AG09319 (cell line): Measurements from ENCODE around the gene AGAP5.

Experiments
- DNase-seq: peaks from one replicate; pipeline ENCODE4 v3.0.0-alpha.2; 2010; ENCODE audit warnings: low read depth; ENCODE audit errors: extremely low read depth
- TF ChIP-seq, protein P1 (sequence below): IDR thresholded peaks from 2 replicates; pipeline ENCODE4 v1.5.1; 2011; ENCODE audit warnings: low read depth, mild to moderate bottlenecking, inconsistent platforms, low read length, moderate library complexity

AGAP5 gene

DNA sequence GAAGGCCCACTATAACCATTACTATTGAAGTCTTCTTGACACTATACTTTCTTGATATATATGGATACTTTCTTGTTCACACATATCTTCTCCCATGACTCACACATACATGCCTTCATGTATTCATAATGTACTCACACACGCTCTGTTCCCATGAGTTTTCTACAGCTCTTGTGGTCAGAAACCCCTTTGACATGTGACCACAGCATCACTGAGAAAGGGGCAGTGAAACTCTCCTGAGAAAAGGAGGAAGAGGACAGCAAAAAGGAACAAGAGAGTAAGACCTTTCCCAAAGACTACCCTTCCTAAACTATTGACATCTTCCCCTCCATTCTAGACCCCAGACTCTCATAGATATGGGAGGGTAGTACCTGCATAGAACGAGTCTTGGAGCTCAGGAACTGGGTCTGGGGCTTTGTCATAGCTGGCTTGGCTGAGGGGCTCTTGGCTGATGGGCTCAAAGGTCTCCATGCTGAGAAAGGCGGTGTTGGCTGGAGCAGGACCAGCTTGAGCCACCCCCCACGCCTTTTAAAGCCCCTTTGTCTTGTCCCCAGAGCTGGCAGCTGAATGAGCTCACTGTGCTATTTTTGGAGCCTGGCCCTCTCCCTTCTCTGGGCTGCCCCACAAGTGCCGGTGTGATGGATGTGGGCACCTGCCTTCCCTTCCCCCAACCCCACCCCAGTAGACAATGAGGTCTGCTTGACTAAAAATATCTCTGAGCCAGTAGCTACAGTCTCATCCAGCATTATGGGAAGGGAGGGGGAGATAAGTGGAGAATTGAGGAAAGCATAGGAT lies 47.2 kb downstream of the AGAP5 start:
- no peak for DNase-seq
- TF ChIP-seq, protein P1, sequence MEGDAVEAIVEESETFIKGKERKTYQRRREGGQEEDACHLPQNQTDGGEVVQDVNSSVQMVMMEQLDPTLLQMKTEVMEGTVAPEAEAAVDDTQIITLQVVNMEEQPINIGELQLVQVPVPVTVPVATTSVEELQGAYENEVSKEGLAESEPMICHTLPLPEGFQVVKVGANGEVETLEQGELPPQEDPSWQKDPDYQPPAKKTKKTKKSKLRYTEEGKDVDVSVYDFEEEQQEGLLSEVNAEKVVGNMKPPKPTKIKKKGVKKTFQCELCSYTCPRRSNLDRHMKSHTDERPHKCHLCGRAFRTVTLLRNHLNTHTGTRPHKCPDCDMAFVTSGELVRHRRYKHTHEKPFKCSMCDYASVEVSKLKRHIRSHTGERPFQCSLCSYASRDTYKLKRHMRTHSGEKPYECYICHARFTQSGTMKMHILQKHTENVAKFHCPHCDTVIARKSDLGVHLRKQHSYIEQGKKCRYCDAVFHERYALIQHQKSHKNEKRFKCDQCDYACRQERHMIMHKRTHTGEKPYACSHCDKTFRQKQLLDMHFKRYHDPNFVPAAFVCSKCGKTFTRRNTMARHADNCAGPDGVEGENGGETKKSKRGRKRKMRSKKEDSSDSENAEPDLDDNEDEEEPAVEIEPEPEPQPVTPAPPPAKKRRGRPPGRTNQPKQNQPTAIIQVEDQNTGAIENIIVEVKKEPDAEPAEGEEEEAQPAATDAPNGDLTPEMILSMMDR, result no peak

DNA sequence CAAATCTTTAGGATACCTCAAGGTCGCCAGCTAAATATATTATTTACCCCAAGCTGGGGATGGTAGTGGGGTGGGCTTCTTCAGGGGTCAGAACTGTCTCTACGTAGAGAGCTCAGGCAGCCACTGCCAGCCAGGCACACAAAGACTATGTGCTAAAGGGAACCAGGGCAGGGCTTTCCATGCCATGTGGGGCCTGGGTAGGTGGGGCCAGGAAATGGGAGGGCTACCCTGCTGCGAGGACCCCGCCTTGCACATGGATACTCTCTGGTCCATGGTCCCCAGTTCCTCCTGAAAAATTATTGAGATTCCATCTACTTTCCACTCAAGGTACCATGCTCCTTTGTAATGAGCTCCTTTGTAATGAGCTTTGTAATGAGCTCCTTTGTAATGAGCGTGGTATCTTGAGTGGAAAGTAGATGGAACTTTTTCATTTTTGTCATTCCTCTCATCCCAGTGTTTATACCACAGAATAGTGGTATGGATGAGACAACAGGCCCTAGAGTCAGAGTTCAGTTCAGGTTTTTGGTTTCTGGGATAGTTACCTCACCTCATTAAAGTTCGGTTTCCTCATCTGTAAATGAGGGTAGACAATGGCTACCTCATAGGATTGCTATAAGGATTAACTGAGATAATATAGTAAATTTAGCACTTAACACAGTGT lies 47.9 kb downstream of the AGAP5 start:
- no peak for DNase-seq

DNA sequence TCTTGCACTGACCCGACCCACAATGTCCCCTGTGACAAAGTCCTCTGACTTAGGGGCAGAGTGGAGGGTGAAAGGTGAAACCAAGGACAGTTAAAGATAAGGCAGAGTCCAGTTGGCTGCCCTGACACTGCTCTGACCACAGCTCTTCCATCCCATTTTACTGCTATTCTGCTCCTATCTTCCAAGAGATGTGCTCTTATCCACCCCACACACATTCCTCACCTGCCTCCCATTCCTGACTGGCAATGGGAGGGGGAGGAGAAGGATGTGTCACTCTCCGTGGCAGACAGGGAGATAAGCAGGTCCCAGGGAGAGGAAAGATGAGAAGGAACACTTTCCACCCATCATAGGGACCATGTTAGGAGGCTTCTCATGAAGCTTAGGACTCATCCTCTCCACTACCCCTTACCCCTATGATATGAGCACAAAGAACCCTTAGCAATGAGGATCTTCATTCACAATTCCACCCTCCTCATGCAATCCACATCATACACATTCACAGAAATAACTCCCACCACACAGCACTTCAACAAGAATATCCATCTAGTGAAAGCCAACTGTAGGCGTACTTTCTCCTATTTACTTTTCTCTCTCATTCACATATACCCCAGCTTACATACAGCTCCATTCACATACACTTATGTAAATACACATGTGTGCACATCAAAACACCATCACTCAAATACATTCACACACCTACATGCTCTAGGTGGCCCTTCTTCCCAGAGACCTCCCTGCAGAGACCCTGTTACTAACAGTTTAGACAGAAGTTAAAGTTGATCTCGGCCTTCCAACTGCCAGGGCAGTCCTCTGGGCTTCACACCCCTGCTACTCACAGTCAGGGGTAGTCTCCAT lies 48.7 kb downstream of the AGAP5 start:
- no peak for DNase-seq

More for the DNA sequence above, 47.9 kb downstream of the AGAP5 start:
- TF ChIP-seq, protein P1, result no peak

DNA sequence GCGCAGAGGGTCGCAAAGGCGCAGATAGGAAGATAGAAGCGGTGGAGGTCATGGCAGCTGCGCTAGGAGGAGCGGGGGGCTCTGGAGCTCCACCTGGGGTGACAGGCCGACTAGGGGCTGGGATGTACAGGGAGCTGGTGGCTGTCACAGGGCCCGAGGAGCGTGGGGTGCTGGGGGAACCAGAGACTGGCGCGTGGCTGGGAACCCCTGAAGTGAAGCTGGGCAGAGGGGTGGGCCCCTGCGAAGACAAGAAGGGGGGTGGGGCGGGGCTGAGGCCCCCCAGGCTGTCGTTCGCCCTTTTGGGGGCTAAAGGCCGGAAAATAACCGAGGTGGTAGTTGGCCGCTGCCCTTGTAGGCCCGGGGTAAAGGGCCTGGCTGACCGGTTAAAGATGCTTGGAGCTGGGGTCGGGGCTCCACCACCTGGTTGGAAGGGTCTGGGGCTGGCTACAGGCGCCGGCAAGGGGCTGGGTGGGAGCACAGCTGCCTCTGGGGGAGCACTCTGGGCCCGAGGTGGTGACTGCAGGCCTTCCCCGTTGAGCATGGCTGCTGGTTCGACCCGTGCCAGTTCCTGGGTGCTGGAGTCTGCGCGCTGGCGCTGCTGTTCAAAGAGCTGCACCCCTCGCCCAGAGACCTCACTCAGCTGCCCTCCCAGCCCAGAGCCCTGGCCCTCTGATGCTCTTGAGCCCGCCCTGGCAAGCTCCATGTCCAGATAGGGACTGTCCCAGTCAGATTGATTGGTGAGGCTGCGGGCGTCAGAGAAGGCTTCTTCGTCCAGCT lies 49.8 kb downstream of the AGAP5 start:
- TF ChIP-seq, protein P1, result no peak
- no peak for DNase-seq

More for the DNA sequence above, 48.7 kb downstream of the AGAP5 start:
- TF ChIP-seq, protein P1, result no peak

DNA sequence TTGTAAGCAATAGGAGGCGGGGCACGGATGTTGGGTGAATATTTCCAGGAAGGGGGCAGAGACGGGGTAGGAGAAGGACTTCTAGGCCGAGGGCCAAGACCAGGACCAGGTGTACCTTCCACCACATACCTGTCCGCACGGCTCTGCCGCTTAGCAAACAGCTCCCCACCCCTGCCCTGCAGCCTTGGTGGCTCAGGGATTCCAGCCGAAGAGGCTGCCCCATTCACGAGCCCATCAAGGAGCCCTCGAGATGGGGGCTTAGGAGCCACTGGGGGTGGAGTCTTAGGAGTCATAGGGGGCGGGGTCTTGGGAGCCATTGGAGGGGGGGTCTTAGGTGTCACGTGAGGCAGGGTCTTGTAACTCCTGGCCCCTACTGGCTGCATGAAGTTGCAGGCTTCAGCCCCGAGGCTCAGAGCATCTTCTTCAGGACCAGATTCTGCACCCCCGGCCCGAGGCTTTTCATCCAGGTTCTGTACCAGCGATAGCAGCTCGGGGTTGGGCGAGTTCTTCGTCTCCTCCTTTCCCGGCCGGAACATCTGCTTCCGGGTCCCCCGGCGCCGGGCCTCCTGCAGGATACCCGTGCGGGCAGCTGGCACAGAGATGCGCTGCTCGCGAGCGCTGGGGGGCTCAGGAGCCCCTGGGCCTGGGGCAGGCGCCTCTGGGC lies 50.6 kb downstream of the AGAP5 start:
- DNase-seq, result no peak
- TF ChIP-seq, protein P1, result no peak; the same call in 1 of the 2 replicates

DNA sequence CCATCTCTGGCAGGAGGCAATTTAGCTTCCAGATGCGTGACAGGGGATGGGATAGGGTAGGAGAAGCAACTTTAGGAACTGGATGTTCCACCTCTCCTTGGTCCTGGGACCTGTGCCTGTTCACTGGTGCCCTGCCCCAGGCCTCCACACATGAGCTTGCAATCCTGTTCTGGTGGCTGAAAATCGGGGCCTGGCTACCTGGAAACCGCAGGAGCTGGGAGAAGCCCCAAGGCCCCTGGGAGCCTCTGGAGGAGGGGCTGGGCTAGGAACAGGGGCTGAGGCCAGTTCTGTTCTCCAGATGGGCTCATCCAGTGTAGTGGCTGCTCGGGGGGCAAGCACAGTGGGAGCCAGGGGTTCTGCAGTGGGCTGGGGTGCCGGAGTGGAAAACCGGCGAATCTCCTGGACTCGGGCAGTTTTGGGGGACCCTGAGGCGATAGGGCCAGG lies 51.3 kb downstream of the AGAP5 start:
- no peak for DNase-seq
- TF ChIP-seq, protein P1, result no peak
